H9 (cell line): ENCODE measurements around the gene KRT86. TPM values are rescaled to one million over a fixed set of nuclear protein-coding genes. Genes with fewer than 3 reads are reported as not detected.

Experiments used
- DNase-seq: peaks from one replicate; pipeline ENCODE4 v3.0.0-alpha.2; 2017
- H2AFZ ChIP-seq: one replicate; pipeline ENCODE4 v1.6.1; 2013; ENCODE audit warnings: mild to moderate bottlenecking, low read length, control low read depth, moderate library complexity
- H2AK5ac ChIP-seq: 2 replicates; pipeline ENCODE4 v1.6.1; 2013; ENCODE audit warnings: low read length, control low read depth, mixed read lengths; ENCODE audit not compliant: insufficient read length
- H2BK120ac ChIP-seq: one replicate; pipeline ENCODE4 v1.6.1; 2013; ENCODE audit warnings: low read depth, mild to moderate bottlenecking, low read length, control low read depth, inconsistent platforms; ENCODE audit not compliant: poor library complexity, severe bottlenecking
- H2BK12ac ChIP-seq: 2 replicates; pipeline ENCODE4 v1.6.1; 2013; ENCODE audit warnings: low read length, control low read depth, mixed read lengths, low read depth; ENCODE audit not compliant: insufficient read length
- H2BK15ac ChIP-seq: 2 replicates; pipeline ENCODE4 v1.6.1; 2013; ENCODE audit warnings: low read depth, low read length, control low read depth
- H2BK20ac ChIP-seq: one replicate; pipeline ENCODE4 v1.6.1; 2013; ENCODE audit warnings: low read depth, mild to moderate bottlenecking, low read length, control low read depth, inconsistent platforms; ENCODE audit not compliant: poor library complexity, severe bottlenecking
- H2BK5ac ChIP-seq: 2 replicates; pipeline ENCODE4 v1.6.1; 2013; ENCODE audit warnings: low read length, control low read depth, mixed read lengths; ENCODE audit not compliant: insufficient read length
- H3K14ac ChIP-seq: 2 replicates; pipeline ENCODE4 v1.6.1; 2013; ENCODE audit warnings: low read length, control low read depth; ENCODE audit not compliant: insufficient read depth
- H3K18ac ChIP-seq: 2 replicates; pipeline ENCODE4 v1.6.1; 2013; ENCODE audit warnings: low read depth, mild to moderate bottlenecking, mixed read lengths, low read length, control low read depth; ENCODE audit not compliant: insufficient read length
- H3K23ac ChIP-seq: 2 replicates; pipeline ENCODE4 v1.6.1; 2013; ENCODE audit warnings: low read length, control low read depth, mixed read lengths, low read depth; ENCODE audit not compliant: insufficient read length
- H3K23me2 ChIP-seq: 2 replicates; pipeline ENCODE4 v1.6.1; 2013; ENCODE audit warnings: low read depth, mild to moderate bottlenecking, mixed read lengths, low read length, control low read depth; ENCODE audit not compliant: insufficient read length, poor library complexity, severe bottlenecking
- H3K27ac ChIP-seq: 2 replicates; pipeline ENCODE4 v1.5.1; 2013; ENCODE audit warnings: low read length, control low read depth, mixed read lengths, low read depth; ENCODE audit not compliant: insufficient read length
- H3K27me3 ChIP-seq: 2 replicates; pipeline ENCODE4 v1.6.1; 2013; ENCODE audit warnings: low read length, control low read depth, inconsistent platforms; ENCODE audit not compliant: insufficient read depth
- H3K4ac ChIP-seq: 2 replicates; pipeline ENCODE4 v1.6.1; 2013; ENCODE audit warnings: low read depth, mild to moderate bottlenecking, control low read depth, inconsistent platforms, low read length, moderate library complexity
- H3K4me1 ChIP-seq: 2 replicates; pipeline ENCODE4 v1.6.1; 2013; ENCODE audit warnings: low read length, control low read depth, inconsistent platforms; ENCODE audit not compliant: insufficient read depth
- H3K4me2 ChIP-seq: 2 replicates; pipeline ENCODE4 v1.6.1; 2013; ENCODE audit warnings: low read length, control low read depth, mixed read lengths; ENCODE audit not compliant: insufficient read length, insufficient read depth
- H3K56ac ChIP-seq: 2 replicates; pipeline ENCODE4 v1.6.1; 2013; ENCODE audit warnings: low read depth, mild to moderate bottlenecking, mixed read lengths, low read length, control low read depth; ENCODE audit not compliant: insufficient read length
- H3K79me1 ChIP-seq: 2 replicates; pipeline ENCODE4 v1.6.1; 2013; ENCODE audit warnings: low read depth, mild to moderate bottlenecking, moderate library complexity, low read length, control low read depth, inconsistent platforms; ENCODE audit not compliant: insufficient read depth, poor library complexity, severe bottlenecking
- H3K79me2 ChIP-seq: 2 replicates; pipeline ENCODE4 v1.6.1; 2013; ENCODE audit warnings: low read length, control low read depth, inconsistent platforms; ENCODE audit not compliant: insufficient read depth
- H3K9ac ChIP-seq: 2 replicates; pipeline ENCODE4 v1.6.1; 2013; ENCODE audit warnings: low read length, control low read depth, mixed read lengths; ENCODE audit not compliant: insufficient read length; ENCODE audit errors: extremely low read depth
- H3K9me3 ChIP-seq: one replicate; pipeline ENCODE4 v1.6.1; 2013; ENCODE audit warnings: low read depth, low read length, inconsistent platforms; ENCODE audit not compliant: control insufficient read depth
- H3T11ph ChIP-seq: one replicate; pipeline ENCODE4 v1.6.1; 2013; ENCODE audit warnings: mild to moderate bottlenecking, low read length, control low read depth, inconsistent platforms
- H4K20me1 ChIP-seq: one replicate; pipeline ENCODE4 v1.6.1; 2013; ENCODE audit not compliant: control insufficient read depth, insufficient read length, insufficient read depth
- H4K5ac ChIP-seq: 2 replicates; pipeline ENCODE4 v1.6.1; 2013; ENCODE audit warnings: low read depth, mild to moderate bottlenecking, mixed read lengths, low read length, control low read depth; ENCODE audit not compliant: insufficient read length
- H4K8ac ChIP-seq: replicated peaks from 2 replicates; pipeline ENCODE4 v1.6.1; 2013; ENCODE audit warnings: low read length, control low read depth, mixed read lengths, low read depth; ENCODE audit not compliant: insufficient read length
- H4K91ac ChIP-seq: 2 replicates; pipeline ENCODE4 v1.6.1; 2013; ENCODE audit warnings: low read depth, mild to moderate bottlenecking, moderate library complexity, mixed read lengths, low read length, control low read depth; ENCODE audit not compliant: insufficient read length
- H3K27ac Mint-ChIP-seq, 3 experiments: 2 replicates in 2 of 3; 3 replicates in 1 of 3; pipeline ENCODE4 v1.8.0; 2020 to 2021; ENCODE audit warnings: mixed read lengths in 3 of 3, mild to moderate bottlenecking in 1 of 3, moderate library complexity in 1 of 3
- H3K27me3 Mint-ChIP-seq: 2 replicates; pipeline ENCODE4 v1.8.0; 2021; ENCODE audit warnings: low read depth, mild to moderate bottlenecking, moderate library complexity, mixed read lengths
- H3K36me3 Mint-ChIP-seq, 3 experiments: 2 replicates in 2 of 3; 3 replicates in 1 of 3; pipeline ENCODE4 v1.8.0; 2020 to 2021; ENCODE audit warnings: low read depth in 3 of 3, mixed read lengths in 3 of 3; ENCODE audit not compliant: insufficient read depth in 1 of 3
- H3K4me1 Mint-ChIP-seq, 2 experiments: 2 replicates each; pipeline ENCODE4 v1.8.0; 2020; ENCODE audit warnings: mixed read lengths in 2 of 2
- H3K4me3 Mint-ChIP-seq, 2 experiments: 2 replicates in 1 of 2; 3 replicates in 1 of 2; pipeline ENCODE4 v1.8.0; 2020 to 2021; ENCODE audit warnings: mild to moderate bottlenecking in 2 of 2, mixed read lengths in 2 of 2, moderate library complexity in 1 of 2
- H3K9me3 Mint-ChIP-seq, 2 experiments: 2 replicates in 1 of 2; 3 replicates in 1 of 2; pipeline ENCODE4 v1.8.0; 2020; ENCODE audit warnings: mild to moderate bottlenecking in 2 of 2, mixed read lengths in 2 of 2, moderate library complexity in 1 of 2
- whole genome bisulfite sequencing: extraction: QIAGEN DNeasy Blood & Tissue Kit; methylation state at CpG from one replicate; pipeline ENCODE4 v1.1.7; 2013; ENCODE audit warnings: missing lambda C conversion rate, low lambda C conversion rate, mixed read lengths; ENCODE audit not compliant: insufficient read length; ENCODE audit errors: extremely low coverage; 5-methylcytosine and 5-hydroxymethylcytosine counted together
- total RNA-seq: library from RNA; stranded (reverse); gene quantifications from 2 replicates; pipeline ENCODE4 v1.2.1, GENCODE V29; 2021
- TF ChIP-seq, protein P1 (sequence below): fragments of 200-600 bp; sonication (generic); conservative IDR thresholded peaks from 3 replicates; pipeline ENCODE4 v1.8.0; 2021; ENCODE audit warnings: antibody characterized with exemption, mild to moderate bottlenecking

Gene KRT86
- total RNA-seq, 1 experiment from 2014 or later: not detected

DNA sequence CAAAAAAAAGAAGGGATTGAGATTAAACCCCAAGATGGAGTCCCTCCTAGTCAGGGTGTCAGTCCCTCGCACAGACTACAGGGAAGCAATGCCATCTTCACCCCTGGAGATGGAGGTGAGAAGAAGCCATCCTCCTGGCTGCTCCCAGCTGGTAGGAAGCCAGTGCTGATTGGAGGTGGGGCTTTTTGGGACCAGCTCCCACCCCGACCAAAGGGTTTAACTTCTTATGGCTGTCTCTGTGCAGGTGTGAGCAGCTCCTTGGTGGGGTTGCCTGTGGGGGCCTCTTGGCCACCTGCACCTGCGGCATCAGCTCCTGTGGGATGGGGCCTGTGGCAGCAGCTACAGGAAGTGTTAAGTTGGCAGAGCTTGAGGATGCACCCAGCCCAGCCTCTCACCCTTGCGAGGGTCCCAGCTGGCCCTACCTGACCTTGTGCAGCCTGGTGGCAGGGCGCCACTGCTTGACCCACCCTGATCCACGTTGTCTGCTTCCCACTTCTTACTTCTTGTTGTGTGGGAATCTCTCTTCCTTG lies 3.8 kb upstream of the KRT86 start:
- Histone ChIP-seq H3K9ac (no peak overlapping the region), H4K5ac (no peak overlapping the region), H3K14ac (no peak overlapping the region; the same call in 1 of the 2 replicates), H2BK15ac (no peak overlapping the region), H4K20me1 (no peaks in the 10 kb centered on the region), H3K79me2 (no peaks in the 10 kb centered on the region), H3K23me2 (no peaks in the 10 kb centered on the region), H2BK12ac (no peak overlapping the region), H3K4me1 (no peaks in the 10 kb centered on the region), H2BK20ac (no peak overlapping the region), H3K79me1 (no peaks in the 10 kb centered on the region), H2AFZ (no peak overlapping the region), H3K18ac (no peak overlapping the region), H2BK120ac (no peak overlapping the region), H4K91ac (no peak overlapping the region), H3K27me3 (no peaks in the 10 kb centered on the region; the same call in 1 of the 2 replicates), H3K4me2 (no peak overlapping the region), H3K27ac (no peak overlapping the region), H3K4ac (no peak overlapping the region), H3K9me3 (no peaks in the 10 kb centered on the region), H3T11ph (no peak overlapping the region), H3K23ac (no peak overlapping the region), H2BK5ac (no peak overlapping the region), H2AK5ac (no peak overlapping the region), H3K56ac (no peak overlapping the region), H4K8ac (no peak overlapping the region)
- H3K27me3 Mint-ChIP-seq: peaks cover 33% of the 10 kb centered on the region
- DNase-seq: no peak
- TF ChIP-seq, protein P1, sequence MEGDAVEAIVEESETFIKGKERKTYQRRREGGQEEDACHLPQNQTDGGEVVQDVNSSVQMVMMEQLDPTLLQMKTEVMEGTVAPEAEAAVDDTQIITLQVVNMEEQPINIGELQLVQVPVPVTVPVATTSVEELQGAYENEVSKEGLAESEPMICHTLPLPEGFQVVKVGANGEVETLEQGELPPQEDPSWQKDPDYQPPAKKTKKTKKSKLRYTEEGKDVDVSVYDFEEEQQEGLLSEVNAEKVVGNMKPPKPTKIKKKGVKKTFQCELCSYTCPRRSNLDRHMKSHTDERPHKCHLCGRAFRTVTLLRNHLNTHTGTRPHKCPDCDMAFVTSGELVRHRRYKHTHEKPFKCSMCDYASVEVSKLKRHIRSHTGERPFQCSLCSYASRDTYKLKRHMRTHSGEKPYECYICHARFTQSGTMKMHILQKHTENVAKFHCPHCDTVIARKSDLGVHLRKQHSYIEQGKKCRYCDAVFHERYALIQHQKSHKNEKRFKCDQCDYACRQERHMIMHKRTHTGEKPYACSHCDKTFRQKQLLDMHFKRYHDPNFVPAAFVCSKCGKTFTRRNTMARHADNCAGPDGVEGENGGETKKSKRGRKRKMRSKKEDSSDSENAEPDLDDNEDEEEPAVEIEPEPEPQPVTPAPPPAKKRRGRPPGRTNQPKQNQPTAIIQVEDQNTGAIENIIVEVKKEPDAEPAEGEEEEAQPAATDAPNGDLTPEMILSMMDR: no peak
- peaks cover 0 to 2% of the 10 kb centered on the region in 2 experiments for H3K4me1 Mint-ChIP-seq
- H3K27ac Mint-ChIP-seq: no peak overlapping the region
- no peaks in the 10 kb centered on the region for H3K36me3 Mint-ChIP-seq
- WGBS: no CpG with 5 or more reads among the region's 6 CpGs
- no peaks in the 10 kb centered on the region for H3K9me3 Mint-ChIP-seq
- H3K4me3 Mint-ChIP-seq: no peak overlapping the region
